HG03103 (cell line): ENCODE data around the gene LRRK1.

Experiments used
- ATAC-seq: cut with Tn5 transposase; IDR thresholded peaks from one replicate; pipeline ENCODE4 v1.9.1; 2021; ENCODE audit warnings: low read depth; ENCODE audit not compliant: unreplicated experiment

LRRK1 gene

DNA sequence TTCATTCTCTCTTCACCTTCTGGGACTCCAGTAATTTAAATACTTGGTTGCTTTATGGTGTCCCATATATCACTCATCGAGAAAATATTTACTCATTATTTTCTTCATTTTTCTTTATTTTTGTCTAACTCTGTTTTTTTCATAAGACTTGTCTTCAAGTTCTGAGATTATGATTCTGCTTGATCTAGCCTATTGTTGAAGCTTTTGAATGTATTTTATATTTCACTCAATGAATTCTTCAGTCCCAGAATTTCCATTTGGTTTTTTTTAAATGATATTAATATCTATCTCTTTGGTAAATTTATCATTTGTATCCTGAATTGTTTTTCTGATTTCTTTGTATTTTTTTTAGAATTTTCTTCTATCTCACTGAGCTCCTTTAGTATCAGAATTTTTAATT, 117.0 kb downstream of the LRRK1 start:
- ATAC-seq, result no peak

DNA sequence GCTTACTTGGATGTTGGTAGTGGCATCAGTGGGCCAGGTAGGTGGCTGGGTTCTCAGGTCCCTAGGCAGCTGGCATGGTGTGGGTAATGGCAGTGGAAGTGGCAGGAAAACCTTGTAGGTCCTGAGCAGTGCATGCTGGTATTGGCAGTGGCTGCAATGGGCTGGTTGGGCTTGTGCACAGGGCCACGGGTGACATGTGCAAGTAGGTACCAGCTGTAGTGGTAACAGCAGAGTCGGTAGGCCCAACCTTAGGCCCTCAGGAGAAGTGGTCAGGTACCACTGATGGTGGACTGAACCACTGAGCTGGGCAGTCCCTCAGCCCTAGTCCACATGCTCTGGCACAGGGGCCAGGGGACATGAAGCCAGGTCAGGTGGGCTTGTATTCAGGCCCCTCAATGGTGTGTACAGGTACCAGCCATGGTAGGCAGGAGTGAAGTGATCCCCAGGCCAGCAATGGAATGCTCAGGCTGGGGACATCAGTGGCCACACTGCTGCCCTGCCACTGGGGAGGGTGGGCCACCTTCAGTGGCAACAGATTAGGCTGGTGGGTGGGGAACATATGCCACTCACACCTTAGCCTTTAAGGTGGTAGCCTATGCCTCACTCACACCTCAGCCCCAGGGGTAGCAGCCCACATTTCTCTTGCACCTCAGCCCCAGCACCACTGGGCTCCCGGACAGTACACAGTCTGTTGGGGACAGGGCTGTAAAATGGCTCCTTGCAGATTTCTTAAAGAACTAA, 118.1 kb downstream of the LRRK1 start:
- no peak for ATAC-seq

DNA sequence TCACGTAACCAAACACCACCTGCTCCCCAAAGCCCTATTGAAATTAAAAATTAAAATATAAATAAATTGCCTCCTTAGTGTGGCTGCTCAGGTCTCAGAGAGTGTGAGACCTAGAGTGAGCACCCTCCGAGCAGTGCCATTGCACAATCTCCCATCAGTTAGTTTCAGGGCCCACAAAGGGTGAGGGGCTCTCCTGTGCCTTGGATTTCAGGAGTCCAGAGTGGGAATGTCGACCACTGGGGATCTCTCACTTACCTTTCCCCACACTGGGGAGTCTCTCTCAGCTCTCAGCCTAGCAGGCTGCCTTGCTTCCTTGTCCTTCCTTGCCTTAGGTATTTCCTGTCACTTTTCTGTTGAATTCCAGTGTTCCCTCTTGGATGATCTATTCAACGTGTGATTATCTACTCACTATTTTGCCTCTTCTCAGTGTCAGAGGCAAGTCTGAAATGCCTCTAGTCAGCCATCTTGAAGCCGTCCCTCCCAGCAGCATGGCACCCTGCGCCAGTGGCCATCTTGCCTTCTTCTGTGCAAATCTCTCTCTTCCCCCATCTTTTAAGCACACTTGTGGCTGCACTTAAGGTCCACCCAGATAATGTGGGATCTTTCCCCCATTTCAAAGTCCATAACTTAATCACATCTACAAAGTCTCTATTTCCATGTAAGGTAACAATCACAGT, 119.3 kb downstream of the LRRK1 start:
- no peak for ATAC-seq

DNA sequence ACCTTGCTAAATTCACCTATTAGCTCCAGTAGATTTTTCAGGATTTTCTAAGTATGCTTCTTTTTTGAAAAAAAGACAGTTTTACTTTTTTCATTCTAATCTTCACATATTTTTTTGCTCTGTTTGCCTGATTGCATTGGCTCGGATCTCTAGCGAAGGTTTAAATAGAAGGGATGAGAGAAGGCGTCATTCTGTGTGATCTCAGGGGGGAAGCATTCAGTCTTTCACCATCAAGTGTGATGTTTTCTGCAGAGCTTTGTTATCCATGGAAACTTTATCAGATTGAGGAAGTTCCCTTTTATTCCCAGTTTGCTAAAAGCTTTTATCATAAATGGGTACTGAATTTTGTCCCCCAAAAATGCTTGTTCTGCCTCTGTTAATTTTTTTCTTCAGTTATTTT, 120.3 kb downstream of the LRRK1 start:
- ATAC-seq, result no peak

DNA sequence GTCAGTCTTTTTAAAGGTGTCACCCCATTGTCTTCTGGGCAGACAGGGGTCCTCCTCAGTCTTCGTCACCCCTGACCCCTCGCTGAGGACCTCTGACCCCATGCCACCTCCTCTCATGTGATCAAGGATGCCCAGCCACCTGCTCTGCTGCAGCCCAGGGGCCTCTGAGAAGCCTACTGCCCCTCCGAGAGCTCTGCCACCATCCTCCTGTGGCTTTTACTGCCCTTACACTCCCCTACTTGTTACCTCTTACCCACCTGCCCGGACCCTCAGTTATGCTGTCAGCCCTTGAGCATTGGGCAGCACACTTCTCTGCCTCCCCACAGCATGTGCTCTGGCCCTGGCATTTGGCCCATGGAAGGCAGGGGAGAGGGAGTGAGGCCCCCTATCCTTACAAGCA, 123.2 kb downstream of the LRRK1 start:
- no peak for ATAC-seq

DNA sequence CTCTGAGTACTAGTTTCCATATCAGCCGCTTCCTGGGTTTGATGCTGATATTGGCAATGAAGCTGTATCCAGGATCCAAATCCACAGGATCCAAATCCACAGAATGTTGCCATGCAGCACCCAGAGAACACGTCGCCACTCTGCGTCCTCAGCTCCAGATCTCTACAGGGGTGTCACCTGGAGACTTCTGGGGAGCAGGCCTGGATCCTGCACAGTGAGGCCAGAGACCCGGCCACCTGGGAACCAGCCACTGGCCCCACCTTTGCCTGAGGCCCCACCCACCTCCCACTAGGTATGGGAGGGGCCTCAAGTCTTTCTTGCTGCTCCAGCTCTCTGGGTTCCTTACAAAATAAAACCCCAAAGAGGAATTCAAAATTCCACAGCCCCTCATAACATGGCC, 123.9 kb downstream of the LRRK1 start:
- ATAC-seq, result no peak

DNA sequence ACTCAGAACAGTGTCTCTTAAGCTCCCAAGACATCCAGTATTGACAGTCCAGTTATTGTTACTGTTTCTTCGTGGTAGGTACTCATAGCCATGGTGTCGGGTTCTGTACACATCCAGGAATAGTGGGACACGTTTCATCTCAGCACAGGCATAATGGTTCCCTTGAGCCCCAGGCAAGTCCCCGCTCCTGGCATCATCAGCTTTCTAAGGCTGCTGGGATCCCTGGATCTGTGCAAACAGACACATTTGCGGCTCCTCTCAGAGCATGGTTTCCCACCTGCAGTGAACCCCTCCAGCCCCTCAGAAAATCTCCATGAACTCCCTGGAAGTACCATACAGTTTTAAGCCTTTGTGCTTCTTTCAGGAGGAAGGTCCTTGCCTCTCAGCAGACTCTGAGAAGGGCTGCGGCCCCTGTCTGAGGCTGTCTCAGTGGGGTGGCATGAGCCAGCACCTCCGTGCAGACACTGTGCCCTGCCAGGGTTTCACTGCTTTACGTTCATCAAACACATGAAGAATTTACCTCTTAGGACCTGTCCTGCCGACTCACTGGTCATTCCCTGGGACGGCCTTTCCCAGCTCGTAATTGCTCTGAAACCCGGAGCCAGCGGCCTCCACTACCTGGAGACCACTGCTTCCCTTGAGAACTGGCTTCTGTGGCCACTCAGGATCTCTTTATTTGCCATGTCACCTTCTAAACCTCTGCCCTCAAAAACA, 124.9 kb downstream of the LRRK1 start:
- ATAC-seq, result no peak

DNA sequence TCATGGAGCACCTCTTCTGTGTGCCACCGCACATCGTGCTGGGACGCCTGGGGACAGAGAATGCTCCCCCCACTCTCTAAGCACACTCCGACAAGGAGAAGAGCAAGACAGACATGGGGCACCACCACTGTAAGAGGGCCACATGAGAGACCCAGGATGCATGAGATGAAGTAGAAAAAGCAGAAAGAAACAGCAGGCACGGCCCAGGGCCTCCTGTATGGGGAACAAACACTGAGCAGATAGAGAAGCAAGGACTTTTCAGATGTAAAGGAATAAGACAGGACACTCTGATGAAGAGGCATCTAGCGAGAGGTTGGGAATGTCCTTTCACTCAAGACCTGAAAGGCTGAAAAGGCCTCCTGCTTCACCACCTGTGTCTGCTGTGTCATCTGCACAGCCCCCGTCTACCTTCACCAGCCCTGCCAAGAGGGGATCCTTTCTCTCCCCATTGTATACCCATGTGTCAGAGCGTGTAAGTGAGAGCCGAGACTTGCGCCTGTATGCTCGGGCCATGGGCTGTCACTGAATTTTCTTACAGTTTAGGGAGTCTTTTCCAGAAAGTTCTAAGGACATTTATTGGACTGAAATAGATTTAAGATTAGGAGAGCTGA, 125.6 kb downstream of the LRRK1 start:
- no peak for ATAC-seq

DNA sequence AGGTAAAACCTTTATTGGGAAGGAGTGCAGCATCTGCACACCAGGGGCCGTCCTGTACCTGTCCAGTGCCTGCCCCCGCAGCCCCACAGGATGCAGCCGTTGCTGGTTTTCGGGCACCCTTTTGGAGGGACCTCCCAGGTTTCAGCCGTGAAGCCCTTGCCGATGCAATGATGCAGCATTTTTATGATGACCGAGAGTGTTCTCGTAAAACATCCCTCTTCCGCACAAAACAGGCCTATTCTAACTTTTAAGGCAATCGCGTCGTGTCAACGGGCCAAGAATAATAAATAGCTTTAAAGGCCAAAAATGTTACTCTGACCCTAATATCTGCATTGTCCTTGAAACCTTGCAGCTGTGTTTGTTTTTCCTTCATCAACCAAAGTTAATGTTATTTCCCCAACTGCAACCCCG, 126.1 kb downstream of the LRRK1 start:
- no peak for ATAC-seq

DNA sequence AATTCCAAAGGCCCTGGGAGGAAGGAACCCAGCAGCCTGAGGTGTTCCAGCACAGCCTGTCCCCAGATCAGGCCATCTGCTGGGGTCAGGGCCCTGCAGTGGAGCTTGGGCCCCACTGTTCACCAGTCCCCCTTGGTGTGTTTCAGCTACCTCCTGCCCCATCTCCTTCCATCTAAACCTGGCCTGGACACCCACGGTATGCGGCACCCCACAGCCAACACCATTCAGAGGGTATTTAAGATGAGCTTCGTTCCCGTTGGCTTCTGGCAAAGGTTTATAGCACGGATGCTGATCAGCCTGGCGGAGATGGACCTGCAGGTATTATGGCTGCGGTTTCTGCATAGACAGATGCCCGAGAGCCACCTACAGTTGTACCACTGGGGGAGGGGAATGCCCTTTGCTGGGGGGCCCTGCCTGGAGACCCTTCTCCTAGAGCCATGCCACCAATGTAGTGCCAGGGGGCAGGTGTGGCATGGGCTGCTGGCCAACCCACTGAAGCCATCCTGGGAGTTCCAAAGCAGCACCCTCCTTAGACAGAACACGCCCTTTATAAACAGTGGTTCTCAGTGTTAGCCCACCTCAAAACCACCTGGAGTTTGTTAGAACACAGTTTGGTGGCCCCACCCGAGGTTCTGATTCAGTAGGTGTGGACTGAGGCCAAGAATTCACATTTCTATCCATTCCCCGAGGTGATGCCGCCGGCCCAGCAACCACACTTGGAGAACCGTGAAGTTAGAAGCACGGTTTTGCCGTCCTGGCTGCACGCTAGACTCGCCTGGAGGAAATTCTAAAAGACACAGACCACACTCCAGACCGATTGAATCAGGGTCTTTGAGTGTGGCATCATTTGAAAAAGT, 126.9 kb downstream of the LRRK1 start:
- ATAC-seq, result no peak

DNA sequence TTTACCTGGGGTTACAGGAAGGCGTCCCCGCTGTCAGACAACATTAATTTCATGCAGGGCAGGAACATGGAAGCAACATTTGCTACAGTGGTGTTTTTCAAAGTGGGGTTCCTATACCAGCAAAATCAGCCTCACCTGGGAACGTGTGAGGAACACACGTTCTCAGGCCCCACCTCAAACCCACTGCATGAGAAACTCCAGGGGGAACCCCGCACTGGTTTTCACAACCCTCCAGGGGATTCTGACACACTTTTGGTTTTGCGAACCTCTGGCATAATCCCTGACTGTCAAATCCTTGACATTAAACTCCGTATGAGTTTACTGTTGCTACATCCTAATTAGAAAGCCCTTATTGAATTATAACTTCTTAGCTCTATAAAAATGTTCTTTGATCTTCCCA, 127.7 kb downstream of the LRRK1 start:
- no peak for ATAC-seq

DNA sequence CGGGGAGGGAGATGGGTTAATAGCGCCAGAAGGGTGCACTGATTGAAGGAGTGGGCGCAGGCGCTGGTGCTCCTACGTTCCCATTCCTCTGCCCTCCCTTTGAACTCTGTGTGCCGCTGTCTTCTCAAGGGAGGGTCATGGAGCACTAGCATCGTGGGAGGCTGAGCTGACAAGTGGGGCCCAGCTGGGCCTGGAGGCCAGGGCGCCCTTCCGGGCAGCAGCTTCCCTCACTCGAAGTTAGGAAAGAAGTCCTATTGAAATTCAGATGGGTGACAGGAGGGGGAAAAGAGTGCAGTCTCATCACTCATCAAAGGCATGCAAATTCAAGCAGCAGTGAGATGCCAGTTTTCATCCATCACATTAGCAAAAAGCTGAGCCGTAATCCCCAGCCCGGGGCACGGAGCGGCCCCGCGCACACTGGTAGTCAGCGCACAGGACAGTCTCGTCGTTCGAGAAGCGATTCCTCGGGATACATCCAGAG, 128.2 kb downstream of the LRRK1 start:
- no peak for ATAC-seq

DNA sequence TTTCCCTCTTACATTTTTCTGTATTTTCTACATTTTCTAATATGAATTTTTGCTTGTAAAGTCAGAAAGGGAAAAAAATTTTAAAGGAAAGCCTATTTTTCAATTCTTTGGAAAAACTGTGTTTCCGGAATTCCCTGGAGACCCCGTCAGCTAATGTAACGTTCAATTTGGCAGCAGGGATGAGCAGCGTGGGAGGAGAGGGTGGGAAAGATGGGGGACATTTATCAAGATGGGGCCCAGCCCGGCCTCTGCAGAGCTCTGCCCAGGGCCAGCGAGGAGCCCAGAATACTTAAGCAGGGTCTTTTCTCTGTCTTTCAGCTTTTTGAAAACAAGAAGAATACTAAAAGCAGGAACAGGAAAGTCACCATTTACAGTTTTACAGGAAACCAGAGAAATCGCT, 129.0 kb downstream of the LRRK1 start:
- no peak for ATAC-seq

DNA sequence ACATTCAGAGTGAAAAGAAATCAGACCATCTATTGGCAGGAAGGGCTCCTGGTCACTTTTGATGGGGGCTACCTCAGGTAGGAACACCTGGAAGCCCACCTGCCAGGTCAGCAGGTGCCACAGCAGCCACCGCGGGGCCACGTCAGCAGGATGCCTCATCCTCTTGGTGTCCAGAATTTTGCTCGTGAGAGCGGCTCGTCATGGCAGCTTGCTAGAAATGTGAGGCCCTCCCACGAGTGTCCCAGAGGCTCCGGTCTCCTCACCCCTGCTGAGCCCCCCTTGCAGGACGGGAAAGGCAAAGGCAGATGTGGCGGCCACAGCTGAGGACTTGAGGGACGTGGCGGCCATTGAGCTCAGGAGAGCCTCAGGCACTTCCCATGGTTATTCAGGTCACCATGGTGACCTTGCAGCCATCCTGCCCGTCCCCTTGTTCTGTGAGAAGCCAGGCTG, 129.4 kb downstream of the LRRK1 start:
- no peak for ATAC-seq

DNA sequence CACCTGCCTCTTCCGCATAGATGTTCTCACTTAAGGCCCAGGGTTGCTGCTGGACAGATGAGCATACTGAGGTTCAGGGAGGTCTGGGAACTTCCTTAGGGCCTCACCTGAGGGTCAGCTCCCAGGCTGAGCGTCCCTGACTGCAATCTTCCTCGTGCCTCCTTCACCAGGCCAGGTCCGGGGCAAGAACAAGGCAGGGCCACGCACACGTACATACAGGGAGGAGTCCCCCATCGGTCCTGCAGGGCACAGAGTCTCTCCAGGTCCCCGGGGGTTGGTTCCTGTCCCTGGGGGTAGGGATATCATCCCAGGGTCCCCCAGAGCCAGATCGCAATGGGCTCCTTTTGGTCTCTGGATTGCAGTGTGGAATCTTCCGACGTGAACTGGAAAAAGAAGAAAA, 130.1 kb downstream of the LRRK1 start:
- ATAC-seq, result no peak

DNA sequence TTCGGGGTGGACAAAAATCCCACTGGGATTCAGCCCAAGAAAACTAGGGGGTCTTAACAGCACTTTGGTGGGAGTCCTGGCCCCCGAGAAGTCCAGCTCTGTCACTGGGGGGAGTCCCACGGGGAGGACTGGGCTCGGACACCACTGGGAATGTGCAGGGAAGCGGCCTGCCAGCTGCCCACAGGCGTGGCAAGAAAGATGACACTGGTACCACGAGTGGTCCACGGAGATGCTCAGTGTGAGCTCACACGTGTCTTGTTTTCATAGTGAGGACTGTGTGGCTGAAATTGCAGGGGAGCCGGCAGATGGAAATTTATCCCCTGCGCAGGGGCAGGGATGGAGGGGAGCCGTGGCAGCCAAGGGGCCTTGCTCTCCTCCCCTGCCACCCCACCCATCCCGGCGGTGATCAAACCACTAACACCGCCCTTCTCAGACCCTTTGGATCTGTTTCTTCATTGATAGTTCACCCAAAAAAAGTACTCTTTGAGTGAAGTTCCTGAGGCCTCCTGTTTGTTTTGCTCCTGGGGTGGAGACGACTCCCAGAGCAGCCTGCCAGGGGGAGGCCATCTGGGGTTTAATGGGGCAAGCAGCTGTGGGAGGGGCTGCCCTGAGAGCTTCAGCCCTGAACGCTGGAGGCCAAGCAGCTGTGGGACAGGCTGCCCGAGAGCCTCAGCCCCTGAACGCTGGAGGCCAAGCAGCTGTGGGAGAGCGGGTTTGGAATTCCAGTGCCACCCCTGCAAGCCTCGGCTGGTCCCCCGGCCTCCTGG, 130.9 kb downstream of the LRRK1 start:
- ATAC-seq, result no peak

DNA sequence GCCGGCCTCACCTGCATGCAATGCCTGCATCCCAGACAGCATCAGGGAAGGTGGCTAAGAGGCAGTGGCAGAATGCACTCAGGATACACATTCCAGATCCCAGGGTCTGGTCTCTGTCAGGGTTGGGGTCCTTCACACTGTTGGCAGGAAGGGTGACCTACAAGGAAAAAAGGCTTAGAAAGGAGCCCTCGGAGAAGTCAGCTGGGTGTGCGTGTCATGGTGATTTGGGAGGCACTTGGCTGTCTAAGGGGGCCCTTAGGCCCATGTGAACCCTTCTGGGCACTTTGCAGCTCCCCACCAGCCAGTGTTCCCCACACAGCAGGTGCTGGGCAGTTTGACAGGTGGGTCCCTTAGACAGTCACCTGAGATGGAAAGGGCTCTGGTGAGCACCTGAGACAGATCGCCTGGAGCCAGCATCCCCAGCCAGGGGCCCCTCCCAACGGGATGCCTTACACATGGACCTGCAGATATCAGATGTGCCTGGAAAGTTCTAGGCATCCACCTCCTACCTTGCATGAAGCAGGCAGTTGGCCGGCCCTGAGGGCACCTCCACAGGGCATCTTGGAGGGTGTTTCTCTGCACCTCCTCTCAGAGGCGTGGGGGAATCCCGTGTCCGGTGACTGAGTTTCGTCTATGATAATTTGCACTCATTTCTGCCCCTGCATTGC, 131.6 kb downstream of the LRRK1 start:
- no peak for ATAC-seq

DNA sequence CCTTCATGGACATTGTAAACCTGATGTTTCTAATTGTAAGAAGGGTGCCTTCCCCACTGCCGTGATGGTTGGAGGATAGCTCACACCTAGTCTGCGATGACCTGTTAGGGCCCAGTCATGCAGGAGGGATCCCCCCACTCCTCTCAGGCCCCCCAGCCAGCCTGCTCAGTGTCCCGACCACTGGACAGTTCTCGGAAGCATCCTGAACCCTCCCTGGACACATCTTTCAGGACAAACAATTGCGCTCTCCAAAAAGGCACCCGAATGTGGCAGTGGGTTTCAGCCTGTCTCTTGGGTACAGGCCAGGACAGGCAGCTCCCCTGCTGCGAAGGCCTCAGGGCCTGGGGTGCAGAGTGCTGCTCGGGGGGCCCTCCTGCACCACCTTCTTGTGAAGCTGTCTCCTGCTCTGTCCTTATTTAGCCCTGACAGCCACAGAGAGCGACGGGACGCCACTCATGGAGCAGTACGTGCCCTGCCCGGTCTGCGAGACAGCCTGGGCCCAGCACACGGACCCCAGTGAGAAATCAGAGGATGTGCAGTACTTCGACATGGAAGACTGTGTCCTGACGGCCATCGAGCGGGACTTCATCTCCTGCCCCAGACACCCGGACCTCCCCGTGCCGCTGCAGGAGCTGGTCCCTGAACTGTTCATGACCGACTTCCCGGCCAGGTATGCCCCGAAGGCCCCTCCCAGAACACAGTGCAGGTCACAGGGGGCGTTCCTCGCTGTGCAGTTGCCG, 132.3 kb downstream of the LRRK1 start:
- no peak for ATAC-seq
